Umbilical cord (tissue), 2 donors: Measurements from ENCODE around the gene MED12L. TPM values are rescaled to one million over a fixed set of nuclear protein-coding genes. Genes with fewer than 3 reads are reported as not detected.
A peak's percentile ranks its signal among the peaks of the same experiment; 100 is the strongest.

Experiments
- DNase-seq: peaks from one replicate; pipeline ENCODE4 v3.0.0-alpha.2; 2015; ENCODE audit warnings: low spot score
- total RNA-seq: library from RNA; depleted of rRNA; stranded (reverse); fragments of >200 nt; gene quantifications from one replicate; pipeline ENCODE4 v1.2.3, GENCODE V29; 2014; ENCODE audit warnings: low replicate concordance; ENCODE audit not compliant: insufficient read depth

The MED12L gene
- total RNA-seq, 1 donor from 2014 or later, result 2.2 TPM

GRCh38 chr3:151248772-151249337 is 163.4 kb downstream of the MED12L start:
- no peak for DNase-seq

- DNase-seq, result no peak
Observed at GRCh38 chr3:151256749-151257148, 171.3 kb downstream of the MED12L start.

- no peak for DNase-seq
Observed at GRCh38 chr3:151259664-151260063, 174.2 kb downstream of the MED12L start.

GRCh38 chr3:151262871-151263525 is 177.5 kb downstream of the MED12L start:
- no peak for DNase-seq

- DNase-seq, result no peak
Observed at GRCh38 chr3:151264605-151265004, 179.1 kb downstream of the MED12L start.

GRCh38 chr3:151265166-151265565 is 179.7 kb downstream of the MED12L start:
- DNase-seq, result no peak

GRCh38 chr3:151265866-151266265 is 180.4 kb downstream of the MED12L start:
- DNase-seq, result peak; percentile 35

GRCh38 chr3:151267066-151267465 is 181.6 kb downstream of the MED12L start:
- DNase-seq, result no peak

- no peak for DNase-seq
Observed at GRCh38 chr3:151268267-151269235, 183.1 kb downstream of the MED12L start.

GRCh38 chr3:151269631-151270030 is 184.2 kb downstream of the MED12L start:
- DNase-seq, result no peak

- DNase-seq, result no peak
Observed at GRCh38 chr3:151275091-151275490, 189.6 kb downstream of the MED12L start.

- no peak for DNase-seq
Observed at GRCh38 chr3:151276038-151276686, 190.7 kb downstream of the MED12L start.

GRCh38 chr3:151276687-151277042 is 191.2 kb downstream of the MED12L start:
- no peak for DNase-seq

GRCh38 chr3:151278230-151278629 is 192.8 kb downstream of the MED12L start, which contains the start of gene P2RY14:
Gene P2RY14 (minus strand): TSS chr3:151278542. CDS start chr3:151214316, 64,226 bp downstream.
- no peak for DNase-seq

- peak; percentile 36 for DNase-seq
Observed at GRCh38 chr3:151281671-151282324, 196.3 kb downstream of the MED12L start.

- DNase-seq, result peak; percentile 66
Observed at GRCh38 chr3:151282921-151283320, 197.5 kb downstream of the MED12L start.

GRCh38 chr3:151283387-151283786 is 197.9 kb downstream of the MED12L start:
- no peak for DNase-seq

GRCh38 chr3:151283907-151284461 is 198.5 kb downstream of the MED12L start:
- DNase-seq, result peak; percentile 7

- DNase-seq, result no peak
Observed at GRCh38 chr3:151285940-151286339, 200.5 kb downstream of the MED12L start.

- no peak for DNase-seq
Observed at GRCh38 chr3:151289445-151289844, 204.0 kb downstream of the MED12L start.

- peak; percentile 41 for DNase-seq
Observed at GRCh38 chr3:151290673-151291072, 205.2 kb downstream of the MED12L start.
